C4-2B (cell line): Measurements from ENCODE around the gene LGALS9.

Source experiments
- CTCF ChIP-seq: fragments of 450-650 bp; conservative IDR thresholded peaks from 2 replicates; pipeline ENCODE4 v1.5.1; 2017; ENCODE audit warnings: mild to moderate bottlenecking
- ZFX ChIP-seq: fragments of 450-650 bp; IDR thresholded peaks from 2 replicates; pipeline ENCODE4 v1.6.1; 2017

- TF ChIP-seq CTCF (no peak), ZFX (no peak)
Measured at GRCh38 chr17:27665549-27665948, 34.6 kb downstream of the LGALS9 start.
